SH-SY5Y (cell line): Measurements from ENCODE around the gene ATP8A2.

Experiments used
- GATA2 ChIP-seq: IDR thresholded peaks from 2 replicates; pipeline ENCODE4 v1.6.1; 2011; ENCODE audit warnings: mild to moderate bottlenecking, low read depth, low read length
- GATA3 ChIP-seq: IDR thresholded peaks from 2 replicates; pipeline ENCODE4 v1.6.1; 2011; ENCODE audit warnings: low read depth, mild to moderate bottlenecking, low read length, moderate library complexity

The ATP8A2 gene

GRCh38 chr13:25683056-25683455 lies 311.3 kb downstream of the ATP8A2 start:
- TF ChIP-seq GATA2 (no peak), GATA3 (no peak)

- TF ChIP-seq GATA3 (no peak), GATA2 (no peak)
Measured at GRCh38 chr13:25683662-25684370, 312.0 kb downstream of the ATP8A2 start.

- TF ChIP-seq GATA3 (no peak), GATA2 (no peak)
Measured at GRCh38 chr13:25684491-25684890, 312.7 kb downstream of the ATP8A2 start.

- TF ChIP-seq GATA3 (no peak), GATA2 (no peak)
Measured at GRCh38 chr13:25686831-25687470, 315.2 kb downstream of the ATP8A2 start.

GRCh38 chr13:25687471-25688225 lies 315.9 kb downstream of the ATP8A2 start:
- no peak for TF ChIP-seq GATA3
- TF ChIP-seq GATA2: no peak

- TF ChIP-seq GATA3: no peak
- TF ChIP-seq GATA2: no peak
Measured at GRCh38 chr13:25688536-25688935, 316.8 kb downstream of the ATP8A2 start.

GRCh38 chr13:25689539-25689938 lies 317.8 kb downstream of the ATP8A2 start:
- TF ChIP-seq GATA2: no peak
- no peak for TF ChIP-seq GATA3

GRCh38 chr13:25690582-25690981 lies 318.8 kb downstream of the ATP8A2 start:
- TF ChIP-seq GATA2 (no peak), GATA3 (no peak)

GRCh38 chr13:25691654-25692053 lies 319.9 kb downstream of the ATP8A2 start:
- no peak for TF ChIP-seq GATA3
- TF ChIP-seq GATA2: no peak

GRCh38 chr13:25692099-25692498 lies 320.3 kb downstream of the ATP8A2 start:
- TF ChIP-seq GATA3 (no peak), GATA2 (no peak)

- TF ChIP-seq GATA2: no peak
- no peak for TF ChIP-seq GATA3
Measured at GRCh38 chr13:25699056-25699455, 327.3 kb downstream of the ATP8A2 start.

GRCh38 chr13:25699600-25699999 lies 327.8 kb downstream of the ATP8A2 start:
- TF ChIP-seq GATA2 (no peak), GATA3 (no peak)

- no peak for TF ChIP-seq GATA3
- no peak for TF ChIP-seq GATA2
Measured at GRCh38 chr13:25701304-25701703, 329.5 kb downstream of the ATP8A2 start.

GRCh38 chr13:25702386-25702785 lies 330.6 kb downstream of the ATP8A2 start:
- no peak for TF ChIP-seq GATA3
- no peak for TF ChIP-seq GATA2
